ENCODE measurements around the gene ZDHHC24. TPM values are rescaled to one million over a fixed set of nuclear protein-coding genes. Genes with fewer than 3 reads are reported as not detected.

ZDHHC24 gene
- polyA plus RNA-seq, 1 experiment = 11.9 TPM

DNA sequence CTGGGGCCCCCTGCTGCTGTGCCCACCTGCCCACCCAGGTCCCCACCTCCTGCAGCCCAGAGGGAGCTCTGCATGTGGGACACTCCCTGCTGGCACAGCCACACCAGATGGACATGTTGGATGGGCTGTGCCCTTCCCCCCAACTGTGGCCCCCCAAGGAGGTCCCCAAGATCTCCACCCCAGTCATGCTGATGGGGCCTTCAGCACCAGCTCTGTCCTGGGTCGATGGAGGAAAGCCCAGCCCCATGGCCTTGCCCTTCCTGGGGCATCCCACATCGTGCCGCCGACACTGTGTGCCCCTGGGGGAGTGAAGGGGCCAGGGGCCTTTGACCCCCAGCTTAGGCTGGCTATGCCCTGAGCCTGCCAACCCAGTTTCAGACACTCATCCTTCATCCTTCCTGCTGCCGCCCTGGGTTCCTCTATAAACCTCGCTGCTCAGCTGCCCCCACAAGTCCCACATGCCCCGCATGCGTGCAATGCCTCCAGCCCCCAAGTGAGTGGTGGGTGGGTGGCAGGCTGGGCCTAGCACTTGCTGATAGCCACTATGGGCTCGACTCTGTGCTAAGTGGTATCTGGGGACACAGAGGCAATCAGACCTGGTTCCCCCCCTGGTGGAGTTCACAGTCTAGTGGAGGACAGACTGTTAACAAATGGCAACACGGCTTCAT is 69.5 kb downstream of the ZDHHC24 start:
- H3K36me3 ChIP-seq (ENCODE audit: control insufficient read depth, insufficient read depth, low read length) = peaks cover 13% of the 10 kb centered on the region
- TF ChIP-seq, protein P1, sequence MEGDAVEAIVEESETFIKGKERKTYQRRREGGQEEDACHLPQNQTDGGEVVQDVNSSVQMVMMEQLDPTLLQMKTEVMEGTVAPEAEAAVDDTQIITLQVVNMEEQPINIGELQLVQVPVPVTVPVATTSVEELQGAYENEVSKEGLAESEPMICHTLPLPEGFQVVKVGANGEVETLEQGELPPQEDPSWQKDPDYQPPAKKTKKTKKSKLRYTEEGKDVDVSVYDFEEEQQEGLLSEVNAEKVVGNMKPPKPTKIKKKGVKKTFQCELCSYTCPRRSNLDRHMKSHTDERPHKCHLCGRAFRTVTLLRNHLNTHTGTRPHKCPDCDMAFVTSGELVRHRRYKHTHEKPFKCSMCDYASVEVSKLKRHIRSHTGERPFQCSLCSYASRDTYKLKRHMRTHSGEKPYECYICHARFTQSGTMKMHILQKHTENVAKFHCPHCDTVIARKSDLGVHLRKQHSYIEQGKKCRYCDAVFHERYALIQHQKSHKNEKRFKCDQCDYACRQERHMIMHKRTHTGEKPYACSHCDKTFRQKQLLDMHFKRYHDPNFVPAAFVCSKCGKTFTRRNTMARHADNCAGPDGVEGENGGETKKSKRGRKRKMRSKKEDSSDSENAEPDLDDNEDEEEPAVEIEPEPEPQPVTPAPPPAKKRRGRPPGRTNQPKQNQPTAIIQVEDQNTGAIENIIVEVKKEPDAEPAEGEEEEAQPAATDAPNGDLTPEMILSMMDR (IDR thresholded peaks at IDR 0.05; ENCODE audit: insufficient read depth, low read depth, low read length) = no peak
- H3K27me3 ChIP-seq (ENCODE audit: control insufficient read depth, insufficient read depth, low read length) = no peaks in the 10 kb centered on the region
- no peak for DNase-seq (ENCODE audit: low read depth)
- ChIA-PET CTCF (interaction anchor here (1.6 kb wide), 1 partner anchor 47 kb away, joined by 3 read pairs; no protein-coding TSS in a partner anchor), POLR2A (no interaction called here)
- no peak overlapping the region for H3K4me3 ChIP-seq (ENCODE audit: low read depth, low read length)

DNA sequence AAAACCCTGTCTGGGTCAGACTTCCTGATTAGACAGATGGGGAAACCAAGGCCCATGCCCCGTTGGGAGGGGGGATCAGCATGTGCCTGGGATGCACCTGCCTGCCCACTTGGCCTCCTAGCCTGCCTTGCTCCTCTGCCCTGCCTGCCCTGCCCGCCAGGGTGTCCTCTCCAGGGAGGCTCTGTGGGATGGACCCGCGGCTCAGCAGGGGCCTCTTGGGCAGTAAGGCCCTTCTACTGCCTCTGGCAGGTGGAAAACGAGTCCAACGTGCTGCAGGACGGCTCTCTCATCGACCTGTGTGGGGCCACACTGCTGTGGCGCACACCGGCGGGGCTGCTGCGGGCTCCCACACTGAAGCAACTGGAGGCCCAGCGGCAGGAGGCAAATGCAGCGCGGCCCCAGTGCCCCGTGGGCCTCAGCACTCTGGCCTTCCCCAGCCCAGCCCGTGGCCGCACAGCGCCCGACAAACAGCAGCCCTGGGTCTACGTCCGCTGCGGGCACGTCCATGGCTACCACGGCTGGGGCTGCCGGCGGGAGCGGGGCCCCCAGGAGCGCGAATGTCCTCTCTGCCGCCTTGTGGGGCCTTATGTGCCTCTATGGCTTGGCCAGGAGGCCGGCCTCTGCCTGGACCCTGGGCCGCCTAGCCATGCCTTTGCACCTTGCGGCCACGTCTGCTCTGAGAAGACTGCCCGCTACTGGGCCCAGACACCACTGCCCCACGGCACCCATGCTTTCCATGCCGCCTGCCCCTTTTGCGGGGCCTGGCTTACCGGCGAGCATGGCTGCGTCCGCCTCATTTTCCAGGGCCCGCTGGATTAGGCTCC is 70.3 kb downstream of the ZDHHC24 start:
- Histone ChIP-seq H3K36me3 (ENCODE audit: control insufficient read depth, insufficient read depth, low read length) (peaks cover 15% of the 10 kb centered on the region), H3K4me3 (ENCODE audit: low read depth, low read length) (no peak overlapping the region), H3K27me3 (ENCODE audit: control insufficient read depth, insufficient read depth, low read length) (no peaks in the 10 kb centered on the region)
- TF ChIP-seq, protein P1 (IDR thresholded peaks at IDR 0.05; ENCODE audit: insufficient read depth, low read depth, low read length) = no peak
- no peak for DNase-seq (ENCODE audit: low read depth)
- POLR2A ChIA-PET = no interaction called here
- CTCF ChIA-PET = no interaction called here

DNA sequence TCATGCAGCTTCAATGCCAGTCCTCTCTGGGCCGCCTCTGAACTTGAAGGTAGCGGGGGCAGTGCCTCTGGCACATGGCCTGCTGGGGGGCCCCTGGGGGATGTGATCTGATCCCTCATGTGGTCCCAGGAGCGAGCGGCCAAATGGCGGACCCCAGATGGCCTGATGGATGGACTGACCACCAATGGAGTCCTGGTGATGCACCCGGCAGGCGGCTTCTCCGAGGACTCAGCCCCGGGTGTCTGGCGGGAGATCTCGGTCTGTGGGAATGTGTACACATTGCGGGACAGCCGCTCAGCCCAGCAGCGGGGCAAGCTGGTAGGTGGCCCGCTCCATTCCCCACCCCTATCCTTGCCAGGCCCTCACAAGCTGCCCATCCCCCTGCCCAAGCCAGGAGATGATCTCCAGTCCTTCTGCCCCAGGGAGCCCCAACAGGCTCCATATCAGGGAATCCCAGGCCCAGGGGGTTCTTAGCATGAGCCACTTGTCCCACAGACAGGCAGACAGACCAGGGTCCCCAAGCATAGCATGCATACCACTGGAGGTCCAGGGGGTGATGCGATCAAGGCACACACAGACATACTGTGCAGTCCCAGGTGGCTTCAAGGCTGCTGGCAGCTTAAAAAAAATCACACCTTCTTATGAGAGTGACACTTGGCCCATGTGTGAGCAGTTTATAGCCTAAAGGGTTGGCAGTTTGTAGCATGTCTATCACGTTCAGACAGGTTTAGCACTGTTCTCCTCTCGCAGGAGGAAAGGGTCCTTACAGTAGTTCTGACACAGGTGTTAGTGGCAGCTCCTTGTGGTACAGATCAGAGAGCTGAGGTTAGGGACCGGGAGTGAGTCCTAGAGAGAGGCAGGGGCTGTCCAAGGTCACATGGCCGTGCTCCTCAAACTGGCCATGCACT is 72.0 kb downstream of the ZDHHC24 start:
- ChIA-PET POLR2A (no interaction called here), CTCF (no interaction called here)
- TF ChIP-seq, protein P1 (IDR thresholded peaks at IDR 0.05; ENCODE audit: insufficient read depth, low read depth, low read length) = no peak
- Histone ChIP-seq H3K36me3 (ENCODE audit: control insufficient read depth, insufficient read depth, low read length) (peaks cover 17% of the 10 kb centered on the region), H3K27me3 (ENCODE audit: control insufficient read depth, insufficient read depth, low read length) (no peaks in the 10 kb centered on the region), H3K4me3 (ENCODE audit: low read depth, low read length) (no peak overlapping the region)
- DNase-seq (ENCODE audit: low read depth) = no peak

DNA sequence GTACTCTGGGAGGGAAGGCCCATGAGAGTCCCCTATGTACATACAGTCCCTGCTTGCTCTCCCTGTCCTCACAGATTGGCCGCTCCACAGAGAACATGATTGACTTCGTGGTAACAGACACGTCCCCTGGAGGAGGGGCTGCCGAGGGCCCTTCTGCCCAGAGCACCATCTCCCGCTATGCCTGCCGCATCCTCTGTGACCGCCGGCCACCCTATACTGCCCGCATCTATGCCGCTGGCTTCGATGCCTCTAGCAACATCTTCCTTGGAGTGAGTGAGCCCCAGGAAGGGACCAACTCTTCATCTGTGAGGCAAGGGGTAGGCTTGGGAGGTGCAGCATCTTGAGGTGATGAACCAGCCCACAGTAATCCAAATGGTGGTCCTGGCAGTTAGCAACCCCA is 72.7 kb downstream of the ZDHHC24 start:
- Histone ChIP-seq H3K27me3 (ENCODE audit: control insufficient read depth, insufficient read depth, low read length) (no peaks in the 10 kb centered on the region), H3K36me3 (ENCODE audit: control insufficient read depth, insufficient read depth, low read length) (peaks cover 17% of the 10 kb centered on the region), H3K4me3 (ENCODE audit: low read depth, low read length) (no peak overlapping the region)
- DNase-seq (ENCODE audit: low read depth) = no peak
- POLR2A ChIA-PET = no interaction called here
- TF ChIP-seq, protein P1 (IDR thresholded peaks at IDR 0.05; ENCODE audit: insufficient read depth, low read depth, low read length) = no peak
- CTCF ChIA-PET = no interaction called here

DNA sequence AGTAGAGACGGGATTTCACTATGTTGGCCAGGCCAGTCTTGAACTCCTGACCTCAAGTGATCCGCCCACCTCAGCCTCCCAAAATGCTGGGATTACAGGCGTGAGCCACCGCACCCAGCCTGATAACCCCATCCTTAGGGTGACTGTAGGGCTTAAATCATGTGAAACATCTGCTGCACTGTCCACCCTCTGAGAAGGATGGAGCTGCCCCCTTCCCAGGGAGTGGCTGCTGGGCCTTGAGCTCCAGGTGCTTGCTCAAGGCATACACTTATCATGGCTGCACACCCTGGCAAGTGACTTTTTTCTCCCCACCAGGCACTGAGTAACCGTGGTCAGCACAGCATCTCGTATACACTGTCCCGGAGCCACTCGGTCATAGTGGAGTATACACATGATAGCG is 73.8 kb downstream of the ZDHHC24 start:
- no peaks in the 10 kb centered on the region for H3K27me3 ChIP-seq (ENCODE audit: control insufficient read depth, insufficient read depth, low read length)
- H3K36me3 ChIP-seq (ENCODE audit: control insufficient read depth, insufficient read depth, low read length) = peaks cover 16% of the 10 kb centered on the region
- H3K4me3 ChIP-seq (ENCODE audit: low read depth, low read length) = no peak overlapping the region
- TF ChIP-seq, protein P1 (IDR thresholded peaks at IDR 0.05; ENCODE audit: insufficient read depth, low read depth, low read length) = no peak
- ChIA-PET CTCF (interaction anchor here (3.5 kb wide), 1 partner anchor 8 kb away, joined by 16 read pairs; the partner anchor contains the start of gene DPP3), POLR2A (no interaction called here)
- DNase-seq (ENCODE audit: low read depth) = no peak
